DMS53 treated with DMSO at 0.1 percent for 48 hours (cell line): ENCODE measurements around the gene CDH20.
"Not testable (repeated sequence)": the region's sequence is repeated elsewhere in the genome, so short reads cannot be mapped to it uniquely, and the experiment has no call there.

Experiments used
- DNase-seq: peaks from one replicate; lab custom pipeline; 2025; ENCODE audit not compliant: unreplicated experiment; lab: John Stamatoyannopoulos, UW

The CDH20 gene

DNA sequence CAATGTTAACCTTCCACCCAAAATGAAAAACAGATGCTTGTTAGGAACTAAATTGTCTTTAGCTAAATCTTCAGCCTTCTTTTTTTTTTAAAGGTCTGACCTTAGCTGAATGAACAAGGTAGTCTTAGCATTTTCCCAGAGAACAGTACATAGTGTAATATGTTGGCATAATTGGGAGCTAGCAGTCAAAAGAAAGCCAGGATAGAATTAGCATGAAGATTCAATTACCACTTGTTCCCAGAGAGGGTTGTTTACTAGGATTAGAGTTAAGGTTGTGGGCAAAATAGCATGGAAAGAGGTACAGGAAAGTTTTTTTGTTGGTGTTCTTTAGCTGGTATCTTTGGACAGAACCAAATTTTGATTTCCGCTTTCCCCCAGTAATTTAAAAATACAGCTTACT, 6.9 kb downstream of the CDH20 start:
- DNase-seq: no peak

DNA sequence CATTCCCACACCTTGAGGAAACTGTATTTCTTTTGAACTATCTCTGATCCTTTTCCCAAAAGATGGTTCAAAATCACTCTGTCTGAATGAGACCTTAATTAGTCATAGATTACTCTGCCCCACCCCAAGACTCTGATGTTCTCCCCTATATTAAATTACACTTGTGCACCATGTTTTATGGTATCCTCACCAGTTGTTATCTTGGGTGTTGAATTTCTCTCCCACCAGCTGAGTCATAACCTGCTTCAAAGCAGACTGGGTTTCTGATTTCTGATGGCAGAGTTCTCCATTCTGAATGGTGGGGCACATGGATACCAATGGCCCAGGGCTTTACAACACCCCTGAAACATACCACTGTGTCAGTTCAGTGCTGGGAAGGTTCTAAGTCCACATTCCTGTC, 15.0 kb downstream of the CDH20 start:
- DNase-seq: no peak

DNA sequence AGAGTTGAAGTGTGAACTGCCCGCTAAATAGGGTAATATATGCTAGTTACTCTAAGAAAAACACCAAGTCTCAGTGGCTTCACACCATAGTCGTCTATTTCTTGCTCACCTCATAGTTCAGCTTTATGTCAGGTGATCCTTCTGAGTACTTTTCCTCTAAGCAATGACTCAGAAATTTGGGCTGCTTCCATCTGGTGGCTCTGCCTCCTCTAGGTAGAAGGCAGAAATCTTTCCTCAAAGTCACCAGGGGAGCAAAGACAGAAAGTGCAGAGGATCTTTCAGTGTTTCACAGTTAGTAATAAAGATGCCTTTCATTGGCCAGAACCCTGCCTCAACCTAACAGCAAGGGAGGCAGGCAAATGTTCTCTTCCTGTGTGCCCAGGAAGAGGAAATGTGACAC, 17.3 kb downstream of the CDH20 start:
- no peak for DNase-seq

GRCh38 chr18:61352059-61352458, 18.8 kb downstream of the CDH20 start:
- no peak for DNase-seq

DNA sequence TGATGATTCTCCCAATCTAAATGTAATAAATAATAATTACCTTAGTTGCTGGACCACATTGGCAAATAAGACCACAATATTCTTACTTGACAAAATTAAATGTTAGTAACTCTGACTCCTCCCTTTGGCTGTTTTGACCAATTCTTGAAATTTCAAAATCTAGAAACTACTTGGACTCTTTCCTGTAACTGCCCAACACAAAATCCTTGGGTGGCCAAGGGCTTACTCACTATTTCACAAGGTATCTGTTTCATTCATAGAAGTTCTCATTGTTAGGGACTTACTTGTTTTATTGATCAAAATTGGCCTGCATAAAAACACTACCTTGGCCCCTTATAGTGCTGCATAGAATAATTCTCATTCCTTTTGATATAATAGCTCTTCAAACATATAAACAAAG, 19.4 kb downstream of the CDH20 start:
- no peak for DNase-seq

DNA sequence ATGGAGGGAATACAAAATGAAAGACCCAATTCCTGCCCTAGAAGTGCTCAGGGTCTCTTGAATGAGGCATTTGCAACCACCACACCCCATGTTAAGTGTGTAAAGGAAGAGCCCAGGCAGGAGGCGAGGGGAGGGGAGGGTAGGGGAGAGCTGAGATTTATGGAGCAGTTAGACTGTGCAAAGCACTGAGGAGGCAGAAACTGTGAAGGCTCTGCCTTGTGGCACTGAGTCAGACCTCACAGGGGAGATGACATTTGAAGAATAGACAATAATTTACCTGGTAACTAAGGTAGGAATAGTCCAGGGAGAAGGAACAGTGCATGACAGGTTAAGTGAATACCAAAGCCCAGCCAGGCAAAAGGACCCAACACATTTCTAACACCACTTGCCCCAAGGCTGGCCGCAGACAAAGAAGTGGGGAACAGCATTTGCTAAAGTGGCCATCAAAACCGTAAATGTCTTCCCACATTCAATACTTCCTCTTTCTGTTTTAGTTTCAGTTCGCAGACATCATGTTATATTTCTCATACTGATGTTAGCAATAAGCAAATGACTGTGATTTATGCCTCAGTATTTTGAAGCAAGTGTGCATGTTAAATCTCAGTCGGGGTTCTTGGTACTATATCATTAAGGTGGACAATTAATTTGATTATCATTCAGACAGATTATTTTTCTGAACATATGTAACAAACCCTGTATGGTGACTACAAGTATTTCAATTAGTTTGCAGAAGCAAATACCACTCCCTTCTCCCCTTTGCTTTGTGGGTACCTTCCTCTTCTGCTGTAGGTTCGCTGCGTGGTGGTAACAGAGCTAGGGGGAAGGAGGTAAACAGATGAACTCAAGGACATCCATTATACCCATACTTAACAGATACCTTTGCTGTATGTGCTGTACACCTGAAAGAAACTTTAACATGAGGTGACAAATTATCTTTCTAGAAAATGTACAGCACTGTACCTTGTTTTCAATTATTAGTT, 27.5 kb downstream of the CDH20 start:
- no peak for DNase-seq

DNA sequence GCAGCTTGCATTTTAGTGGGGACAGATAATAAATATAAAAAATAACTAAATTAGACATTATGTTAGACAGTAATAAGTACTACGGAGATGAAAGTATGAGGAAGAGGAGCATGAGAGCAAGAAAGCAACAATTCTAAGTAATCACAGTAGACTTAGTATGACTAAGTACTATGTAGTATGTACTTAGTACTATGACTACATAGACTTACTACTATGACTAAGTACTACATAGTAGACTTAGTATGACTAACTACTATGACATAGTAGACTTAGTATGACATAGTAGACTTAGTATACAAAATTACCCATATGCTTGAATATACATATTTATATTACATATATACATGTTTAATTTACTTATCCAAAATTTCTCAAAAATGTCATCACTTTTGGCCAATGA, 29.3 kb downstream of the CDH20 start:
- no peak for DNase-seq

GRCh38 chr18:61364953-61365352, 31.7 kb downstream of the CDH20 start:
- DNase-seq: no peak

GRCh38 chr18:61368001-61368400, 34.8 kb downstream of the CDH20 start:
- DNase-seq: no peak

- not testable (repeated sequence) for DNase-seq
Measured at GRCh38 chr18:61369671-61370070, 36.4 kb downstream of the CDH20 start.

DNA sequence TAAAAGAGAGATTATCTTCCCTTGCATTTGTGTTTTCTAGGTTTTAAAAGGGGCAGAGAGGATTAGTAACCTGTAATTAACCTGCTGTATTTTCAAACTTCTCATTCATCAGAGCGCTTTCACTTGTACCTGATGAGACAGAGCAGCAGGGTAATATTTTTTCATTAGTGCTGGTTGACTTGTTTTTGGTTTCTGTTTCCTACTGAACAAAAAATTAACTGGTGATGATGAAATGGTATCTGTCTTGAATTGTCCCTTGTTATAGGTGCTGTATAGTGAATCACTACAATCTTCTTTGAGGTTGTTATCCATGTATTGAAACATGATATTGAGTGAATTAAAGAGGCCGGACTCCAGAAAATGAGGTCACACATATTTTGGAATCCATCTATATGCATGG, 37.9 kb downstream of the CDH20 start:
- no peak for DNase-seq

DNA sequence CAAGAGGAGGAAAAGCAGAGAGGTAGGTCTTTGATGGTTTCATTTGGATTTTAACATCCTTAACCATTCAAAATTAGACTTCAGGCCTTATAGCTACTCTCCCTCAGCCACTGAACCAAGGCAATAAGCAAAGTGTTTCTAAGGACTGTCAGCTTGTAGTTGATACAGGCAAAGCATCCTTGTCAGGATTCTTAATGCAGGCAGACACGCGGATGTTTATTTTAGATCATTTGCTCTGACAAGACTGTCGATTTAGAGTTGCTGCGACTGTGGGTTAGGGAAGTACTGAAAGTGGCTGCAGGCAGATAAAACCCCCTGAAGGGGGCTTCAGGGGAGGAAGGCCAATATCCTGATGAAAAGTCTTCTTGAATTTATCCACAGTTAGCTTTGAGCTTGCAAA, 46.6 kb downstream of the CDH20 start:
- no peak for DNase-seq

DNA sequence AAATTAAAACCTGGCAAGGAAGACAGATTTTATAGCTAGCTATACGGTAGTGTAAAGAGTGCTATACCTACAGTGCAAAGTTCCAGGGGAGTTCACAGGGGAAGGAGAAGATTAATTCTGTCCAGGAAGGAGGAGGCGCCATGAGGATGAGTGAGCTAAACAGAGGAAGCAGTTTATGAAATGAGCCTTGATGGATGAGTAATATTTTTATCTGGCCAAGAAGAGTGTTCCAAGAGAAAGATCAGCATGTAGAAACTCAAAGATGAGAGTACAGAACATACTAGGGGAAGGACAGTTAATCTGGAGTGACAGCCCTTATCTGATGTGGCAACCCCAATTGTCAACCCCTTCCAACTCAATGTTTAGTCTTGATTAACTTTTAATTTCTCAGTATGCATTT, 54.8 kb downstream of the CDH20 start:
- no peak for DNase-seq

- DNase-seq: no peak
Measured at GRCh38 chr18:61394983-61395382, 61.8 kb downstream of the CDH20 start.

DNA sequence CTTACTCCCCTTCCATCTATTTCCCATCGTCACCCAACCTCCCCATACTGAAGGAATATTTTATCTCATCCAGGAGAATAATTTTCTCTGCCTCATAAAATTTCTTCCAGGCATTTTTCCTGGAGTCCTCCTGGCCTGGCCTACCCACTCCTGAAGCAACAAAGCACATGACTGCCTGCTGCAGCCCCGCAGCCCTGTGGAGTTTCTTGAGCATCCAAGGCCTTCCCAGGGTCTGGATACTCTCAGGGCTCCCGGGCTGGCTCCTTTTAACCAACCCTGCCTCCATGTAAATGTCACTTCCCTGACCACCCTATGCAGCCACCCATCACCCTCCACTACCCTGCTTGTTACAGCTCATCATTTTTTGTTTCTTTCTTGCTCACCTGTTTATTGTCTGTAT, 64.0 kb downstream of the CDH20 start:
- DNase-seq: no peak

DNA sequence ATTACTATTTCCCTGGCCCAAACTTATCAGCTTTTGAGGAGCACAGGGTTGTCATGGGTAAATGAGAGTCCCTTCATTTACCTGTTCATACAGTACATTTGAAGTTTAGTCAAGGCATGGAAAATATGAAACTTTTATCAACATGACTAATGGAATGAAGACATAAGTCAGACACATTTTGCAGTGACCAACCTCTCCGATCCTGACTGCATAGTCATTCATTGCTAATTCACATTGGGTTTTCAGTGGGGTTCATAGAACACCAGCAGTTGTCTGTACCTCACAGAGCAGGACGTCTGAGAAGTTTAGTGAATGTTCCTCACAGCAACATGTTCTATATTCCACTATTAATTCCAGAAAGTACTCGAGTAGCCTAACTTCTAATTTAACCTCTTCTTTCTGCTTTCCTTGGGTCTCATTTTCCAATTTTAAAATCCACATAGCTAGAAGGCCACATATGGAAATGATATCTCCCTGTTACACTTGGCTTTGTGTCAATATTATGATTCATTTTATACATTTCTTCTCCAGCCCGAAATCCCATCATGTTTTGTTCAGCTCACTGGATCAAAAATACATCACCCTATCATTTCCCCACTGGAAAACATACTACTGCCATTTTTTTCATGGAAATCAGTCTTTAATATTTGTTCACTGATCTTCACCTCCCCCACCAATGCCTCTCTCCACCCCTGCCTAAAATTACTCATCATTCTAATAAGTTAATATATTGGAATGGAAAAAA, 65.9 kb downstream of the CDH20 start:
- no peak for DNase-seq

DNA sequence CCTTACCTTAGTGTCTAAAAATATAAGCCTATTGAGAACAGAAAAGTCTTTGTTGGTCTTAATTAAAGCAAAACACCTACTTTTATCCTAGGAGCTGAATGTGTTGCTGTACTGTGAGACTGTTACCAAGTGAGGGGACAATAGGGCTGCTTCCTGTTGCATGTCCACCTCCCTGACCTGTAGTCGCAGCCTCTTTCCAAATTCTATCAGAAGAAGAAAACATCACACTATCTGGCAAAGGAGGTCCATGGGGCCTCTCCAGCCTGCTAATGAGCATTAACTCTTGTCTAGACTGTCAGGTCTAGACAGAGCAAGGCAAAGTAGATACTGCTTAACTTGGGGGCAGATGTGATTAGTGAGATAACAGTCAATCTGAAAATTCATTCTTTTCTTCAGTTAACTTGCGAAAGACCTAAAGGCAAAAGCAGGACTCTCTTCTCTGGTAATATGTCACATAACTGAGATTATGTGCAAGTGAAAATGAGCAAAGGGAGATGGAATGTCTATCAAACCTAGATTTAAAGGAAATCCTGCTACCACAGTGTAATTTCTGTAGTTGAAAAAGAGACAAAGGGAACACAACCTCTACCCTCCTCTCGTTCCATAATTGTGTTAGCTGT, 66.9 kb downstream of the CDH20 start:
- no peak for DNase-seq

GRCh38 chr18:61400716-61401115, 67.5 kb downstream of the CDH20 start:
- no peak for DNase-seq

DNA sequence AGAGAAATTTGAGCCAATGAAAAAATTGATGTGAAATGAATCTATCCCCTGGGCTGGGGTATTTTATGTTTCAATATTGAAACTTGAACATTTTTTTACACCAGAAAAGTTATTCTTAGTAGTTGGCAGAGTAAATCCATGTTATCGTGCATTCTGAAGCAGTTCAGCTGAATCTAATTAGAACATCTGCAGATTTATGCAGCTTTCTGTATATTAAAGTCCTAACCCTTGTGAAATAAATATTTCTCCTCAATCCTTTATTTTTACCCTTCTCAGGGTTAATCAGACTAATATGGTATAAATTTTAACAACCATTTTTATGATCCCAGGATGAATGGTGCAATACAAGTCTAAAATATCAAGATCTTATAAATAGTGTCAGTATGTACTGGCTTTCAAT, 69.5 kb downstream of the CDH20 start:
- DNase-seq: no peak

DNA sequence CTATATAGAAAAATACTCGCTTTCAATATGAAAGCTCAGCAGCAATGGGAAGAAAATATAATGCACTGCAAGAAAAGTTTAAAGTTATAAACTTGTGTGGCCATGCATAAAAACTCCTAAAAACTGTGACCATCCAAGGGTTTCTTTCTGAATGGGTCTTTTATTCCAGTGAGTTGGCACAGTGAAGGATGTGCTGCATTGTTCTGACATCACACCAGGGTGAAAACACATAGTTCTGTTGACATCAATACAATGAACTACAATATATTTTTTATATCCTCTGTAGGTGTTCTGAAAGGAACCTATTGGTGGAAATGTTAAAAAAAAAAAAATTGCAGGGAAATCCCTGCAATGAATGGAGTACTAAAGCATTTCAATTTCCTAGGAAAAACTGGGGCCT, 80.2 kb downstream of the CDH20 start:
- DNase-seq: no peak

DNA sequence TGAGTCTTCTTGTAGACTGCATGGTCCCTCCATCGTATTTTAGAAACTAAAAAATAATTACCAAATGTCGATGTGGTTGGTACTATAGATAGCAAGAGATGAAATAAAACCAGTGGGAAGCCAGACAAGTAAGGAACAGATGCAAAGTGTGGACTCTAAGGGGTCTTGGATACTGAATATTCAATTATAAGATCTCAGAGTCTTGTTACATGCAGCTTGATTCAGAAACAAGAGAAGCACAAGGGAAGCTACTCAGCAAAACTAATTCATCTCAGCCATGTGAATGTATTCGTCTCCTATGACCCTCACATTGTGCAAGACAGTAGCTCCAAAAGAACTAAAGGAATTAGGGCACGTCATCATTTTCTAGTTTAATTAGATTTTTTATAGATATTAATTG, 80.9 kb downstream of the CDH20 start:
- DNase-seq: no peak

DNA sequence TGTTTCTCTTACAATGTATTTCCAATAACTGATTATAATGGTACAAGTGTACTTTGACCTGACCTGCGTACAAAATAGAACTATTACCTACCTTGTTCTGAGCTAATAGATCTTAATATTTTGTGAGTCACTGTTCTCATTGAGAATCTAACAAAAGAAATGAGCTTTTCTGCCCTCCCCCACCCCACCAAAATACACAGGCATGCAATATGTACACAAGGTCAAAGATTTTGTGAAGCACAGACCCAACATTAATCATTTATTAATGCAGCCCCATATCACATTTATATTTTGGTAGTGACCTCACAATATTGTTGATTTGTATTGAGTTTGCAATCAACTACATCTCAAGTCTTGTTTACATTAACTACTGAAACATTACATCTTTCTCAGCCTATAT, 86.5 kb downstream of the CDH20 start:
- DNase-seq: no peak
